ENCODE results near the gene PCGF2. TPM values are rescaled to one million over a fixed set of nuclear protein-coding genes. Genes with fewer than 3 reads are reported as not detected.

PCGF2 gene
- total RNA-seq, 4 donors from 2014 or later, result 5.3 to 15.2 (median 7.0) TPM

GRCh38 chr17:38751808-38752307 is 3.7 kb upstream of the PCGF2 start:
- Histone ChIP-seq H3K27me3 (no peaks in the 10 kb centered on the region), H3K36me3 (peaks cover 21% of the 10 kb centered on the region), H3K9me3 (no peaks in the 10 kb centered on the region), H3K27ac (peak overlapping the region; percentile 92), H3K4me1 (peaks cover 60% of the 10 kb centered on the region), H3K4me3 (peak overlapping the region; percentile 96)
- 0% methylated on average over 34 of the region's 44 CpGs for WGBS
- TF ChIP-seq EP300 (IDR thresholded peaks at IDR 0.05) (no peak), CTCF (IDR thresholded peaks at IDR 0.05) (no peak), POLR2AphosphoS5 (IDR thresholded peaks at IDR 0.05) (peak; percentile 51 to 86 (median 72)), POLR2A (IDR thresholded peaks at IDR 0.05) (no peak)
- peak; percentile 90 to 92 for DNase-seq (ENCODE audit: low spot score in 2 of 2)

GRCh38 chr17:38751144-38751807 is 3.1 kb upstream of the PCGF2 start:
- Histone ChIP-seq H3K27ac (peak overlapping the region; percentile 92), H3K4me1 (peaks cover 66% of the 10 kb centered on the region), H3K9me3 (no peaks in the 10 kb centered on the region), H3K4me3 (peak overlapping the region; percentile 96), H3K27me3 (no peaks in the 10 kb centered on the region), H3K36me3 (peaks cover 15% of the 10 kb centered on the region)
- DNase-seq (ENCODE audit: low spot score in 2 of 2), result no peak
- 5% methylated on average over 10 of the region's 10 CpGs for WGBS
- TF ChIP-seq POLR2A (IDR thresholded peaks at IDR 0.05) (no peak), CTCF (IDR thresholded peaks at IDR 0.05) (no peak), EP300 (IDR thresholded peaks at IDR 0.05) (no peak), POLR2AphosphoS5 (IDR thresholded peaks at IDR 0.05) (no peak)

GRCh38 chr17:38750312-38751121 is 2.4 kb upstream of the PCGF2 start:
- 30% methylated on average over 24 of the region's 28 CpGs for WGBS
- H3K36me3 ChIP-seq, result peaks cover 8% of the 10 kb centered on the region
- no peaks in the 10 kb centered on the region for H3K27me3 ChIP-seq
- H3K9me3 ChIP-seq, result no peaks in the 10 kb centered on the region
- no peak for DNase-seq (ENCODE audit: low spot score in 2 of 2)
- no peak for TF ChIP-seq POLR2AphosphoS5 (IDR thresholded peaks at IDR 0.05)
- no peak for TF ChIP-seq EP300 (IDR thresholded peaks at IDR 0.05)
- TF ChIP-seq POLR2A (IDR thresholded peaks at IDR 0.05), result no peak
- TF ChIP-seq CTCF (IDR thresholded peaks at IDR 0.05), result no peak
- H3K4me1 ChIP-seq, result peaks cover 74% of the 10 kb centered on the region
- H3K27ac ChIP-seq, result peak overlapping the region; percentile 92
- H3K4me3 ChIP-seq, result peak overlapping the region; percentile 96

GRCh38 chr17:38750044-38750311 is 1.8 kb upstream of the PCGF2 start:
- Histone ChIP-seq H3K4me1 (peaks cover 74% of the 10 kb centered on the region), H3K27ac (peak overlapping the region; percentile 92), H3K36me3 (peaks cover 6% of the 10 kb centered on the region), H3K9me3 (no peaks in the 10 kb centered on the region), H3K4me3 (peak overlapping the region; percentile 96), H3K27me3 (no peaks in the 10 kb centered on the region)
- 6% methylated on average over 5 of the region's 12 CpGs for WGBS
- TF ChIP-seq POLR2AphosphoS5 (IDR thresholded peaks at IDR 0.05) (no peak), EP300 (IDR thresholded peaks at IDR 0.05) (no peak), CTCF (IDR thresholded peaks at IDR 0.05) (no peak), POLR2A (IDR thresholded peaks at IDR 0.05) (no peak)
- no peak for DNase-seq (ENCODE audit: low spot score in 2 of 2)

All from suprapubic skin (tissue), 4 donors.